GM19193 (cell line): ENCODE measurements around the gene CEP250.

Experiments
- POLR2A ChIP-seq: IDR thresholded peaks from 4 replicates; pipeline ENCODE4 v1.6.1; 2011; ENCODE audit not compliant: insufficient read depth, insufficient read length; ENCODE audit errors: extremely low read depth

CEP250 gene

GRCh38 chr20:35504751-35505150, 49.4 kb downstream of the CEP250 start:
- no peak for TF ChIP-seq POLR2A

DNA sequence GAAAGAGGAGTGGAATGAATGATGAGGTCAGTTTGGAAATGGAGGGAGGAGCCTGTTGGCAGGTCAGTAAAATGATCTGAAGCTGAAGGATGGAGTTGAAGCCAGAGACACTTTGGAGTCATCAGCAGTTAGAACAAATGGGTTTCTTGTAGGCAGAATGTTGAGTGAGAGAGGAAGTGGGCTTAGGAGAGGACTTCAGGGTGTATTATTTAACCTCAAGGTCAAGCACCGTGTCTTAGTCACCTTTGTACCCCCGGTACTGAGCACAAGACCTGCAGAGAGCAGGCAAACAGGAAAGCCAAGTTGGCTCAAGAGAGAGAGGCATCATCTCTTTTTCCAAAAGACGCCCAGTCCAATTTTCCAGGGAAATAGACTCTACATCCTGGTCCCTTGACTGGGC, 50.8 kb downstream of the CEP250 start:
- TF ChIP-seq POLR2A, result no peak

DNA sequence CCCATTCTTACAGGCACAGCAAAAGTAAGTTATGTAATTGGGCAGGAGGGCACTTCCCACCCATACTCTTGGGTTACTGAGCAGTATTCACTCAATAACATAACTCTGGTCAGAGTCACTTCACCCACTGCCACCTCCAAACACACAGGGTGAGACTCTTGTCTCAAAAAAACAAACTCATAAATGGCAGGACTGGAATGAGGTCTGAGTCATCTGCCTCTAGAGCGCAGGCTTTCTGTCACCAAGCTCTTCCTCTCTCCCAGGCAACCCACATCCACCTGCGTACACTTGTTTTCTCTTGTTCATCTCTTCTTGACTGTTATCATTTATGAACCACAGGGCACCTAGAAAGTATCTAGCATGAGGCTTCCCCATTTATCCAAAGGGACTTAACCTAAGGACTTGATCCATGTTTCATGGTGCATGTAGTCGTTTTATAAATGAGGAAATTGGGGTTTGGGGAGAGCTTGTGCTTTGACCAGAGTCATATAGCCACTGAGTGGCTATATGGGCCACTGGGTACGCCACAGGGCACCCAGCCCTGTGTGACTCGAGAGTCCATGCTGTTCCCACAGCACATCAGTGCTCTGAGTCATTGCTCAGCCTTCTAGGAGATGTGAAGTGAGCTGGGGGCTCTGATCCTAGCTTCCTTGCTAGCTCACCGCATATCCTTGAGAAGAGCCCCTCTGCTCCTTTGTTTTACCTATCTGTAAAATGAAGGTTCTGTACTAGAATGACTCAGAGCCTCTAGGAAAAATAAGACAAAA, 51.7 kb downstream of the CEP250 start:
- TF ChIP-seq POLR2A, result no peak

- no peak for TF ChIP-seq POLR2A
These were observed 53.3 kb downstream of the CEP250 start for GRCh38 chr20:35508493-35509218.

GRCh38 chr20:35510951-35511735, 55.7 kb downstream of the CEP250 start:
- no peak for TF ChIP-seq POLR2A

DNA sequence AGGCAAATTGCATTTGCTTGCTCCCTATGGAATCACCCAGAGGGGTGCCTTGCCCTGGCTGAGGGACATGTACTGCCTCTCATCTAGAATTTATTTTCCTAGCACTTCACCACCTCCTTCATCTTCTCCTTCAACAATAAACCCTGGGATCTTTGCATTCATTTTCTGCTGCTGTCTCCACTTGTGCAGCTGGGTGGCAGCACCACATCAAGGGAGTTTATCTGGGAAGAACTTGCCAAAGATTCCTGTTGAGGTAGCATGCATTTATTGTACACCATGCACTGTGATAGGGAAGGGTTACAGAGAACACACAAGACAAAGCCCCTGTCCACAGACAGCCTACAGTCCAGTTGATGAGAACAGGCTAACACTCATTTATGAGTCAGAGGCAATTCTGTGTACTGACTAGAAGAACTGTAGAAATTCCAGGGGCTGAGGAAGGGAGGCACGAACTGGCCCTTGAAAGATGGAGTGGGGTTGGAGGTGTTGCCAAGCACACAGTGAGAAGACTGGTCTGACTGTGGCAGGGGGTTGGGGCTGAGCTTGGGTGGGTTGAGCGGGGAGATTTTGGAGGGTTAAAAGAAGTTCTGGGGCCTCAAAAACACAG, 56.5 kb downstream of the CEP250 start:
- no peak for TF ChIP-seq POLR2A

DNA sequence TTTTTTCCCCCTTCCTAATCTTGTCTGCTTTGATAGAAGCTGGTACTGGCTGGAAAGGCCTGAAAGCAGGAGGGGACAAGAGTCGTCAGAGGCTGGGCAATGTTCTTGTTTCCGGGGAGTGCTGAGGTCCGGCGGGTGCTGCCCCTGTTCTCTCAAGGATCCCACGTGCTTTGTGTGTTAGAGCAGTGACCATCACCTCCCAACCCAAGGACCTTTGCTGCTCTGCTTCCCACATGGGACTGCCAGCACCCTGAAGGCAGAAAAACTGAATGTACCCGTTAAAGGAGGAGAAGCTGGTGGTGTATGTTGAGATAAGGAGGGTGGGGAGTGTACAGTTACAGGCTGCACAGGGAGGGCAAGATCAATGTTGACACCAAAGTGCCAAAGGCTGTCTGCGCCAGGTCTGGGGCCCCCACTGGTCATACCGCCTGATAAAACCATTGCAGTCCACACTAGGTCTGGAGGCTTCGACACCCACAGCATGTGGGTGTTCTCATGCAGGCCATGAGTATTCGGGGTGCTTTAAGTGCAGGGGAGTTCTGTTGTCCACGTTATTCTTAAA, 59.1 kb downstream of the CEP250 start:
- no peak for TF ChIP-seq POLR2A

DNA sequence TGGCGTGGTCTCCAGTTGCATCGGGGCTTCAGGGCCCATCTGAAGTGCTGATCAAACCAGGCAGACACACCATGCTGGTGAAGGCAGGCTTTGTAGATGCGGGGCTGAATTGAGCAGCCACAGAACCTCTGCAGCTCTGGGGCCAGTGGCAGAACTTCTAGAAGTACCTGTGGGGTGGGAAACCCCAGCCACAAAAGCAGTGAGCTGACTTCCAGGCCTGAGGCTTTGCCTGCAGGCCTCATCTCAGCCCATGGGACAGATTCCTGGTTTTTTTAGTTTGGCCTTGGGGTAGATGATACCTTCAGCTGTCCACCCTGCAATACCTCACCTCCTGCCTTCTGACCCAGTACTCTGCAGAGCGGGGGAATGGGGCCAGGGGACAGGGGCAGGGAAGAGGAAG, 59.9 kb downstream of the CEP250 start:
- TF ChIP-seq POLR2A, result no peak

DNA sequence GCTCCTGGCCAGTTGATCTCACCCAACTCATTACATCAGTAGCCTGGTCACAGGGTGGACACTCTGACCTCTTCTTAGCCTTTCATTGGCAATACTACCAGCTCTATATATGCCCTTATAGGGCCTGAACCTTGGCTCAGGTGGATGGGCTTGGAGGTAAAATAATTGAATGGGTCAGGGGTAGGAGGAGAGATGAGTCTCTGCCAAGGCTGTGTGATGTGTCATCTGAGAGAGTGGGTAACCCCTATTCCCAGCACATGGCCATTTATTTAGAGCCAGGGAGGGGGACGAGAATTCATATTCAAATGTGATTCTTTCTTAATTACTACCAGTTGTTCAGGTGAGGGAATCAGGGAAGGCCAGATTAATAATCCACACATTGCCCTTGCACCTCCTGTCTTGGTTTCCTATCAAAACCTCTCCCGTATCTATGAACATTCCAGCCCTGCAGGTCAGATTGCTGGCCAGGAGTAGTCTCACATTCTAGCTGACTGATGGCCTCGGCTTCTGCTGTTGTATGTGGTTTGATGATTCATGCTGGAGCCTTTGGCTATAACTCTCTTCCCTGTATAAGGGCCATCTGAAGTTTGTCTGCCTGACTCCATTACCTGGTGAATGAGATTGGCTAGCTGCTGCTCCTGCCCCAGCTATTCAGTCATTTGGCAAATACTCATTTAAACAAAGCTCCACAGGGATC, 60.7 kb downstream of the CEP250 start:
- TF ChIP-seq POLR2A, result no peak

DNA sequence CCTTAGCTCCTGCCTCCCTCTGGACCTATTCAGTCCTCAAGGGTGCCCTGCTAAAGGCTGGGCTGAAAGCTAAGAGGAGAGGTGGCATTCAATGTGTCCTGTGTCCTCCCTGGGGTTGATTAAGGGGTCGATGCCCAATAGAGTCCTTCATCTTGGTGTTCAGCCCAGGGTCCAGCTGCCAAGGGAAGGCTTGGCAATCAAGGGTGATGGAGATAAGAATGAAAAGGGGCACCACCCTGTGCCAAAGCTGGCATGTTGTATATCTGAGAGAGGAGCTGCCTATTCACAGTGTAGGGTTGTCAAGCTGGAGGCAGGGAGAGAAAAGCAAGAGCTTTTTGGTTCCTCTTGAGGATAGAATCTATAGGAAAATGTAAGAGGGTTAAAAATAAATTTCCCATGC, 61.7 kb downstream of the CEP250 start:
- TF ChIP-seq POLR2A, result no peak

- TF ChIP-seq POLR2A, result no peak
These were observed 63.6 kb downstream of the CEP250 start for GRCh38 chr20:35518955-35519354.

DNA sequence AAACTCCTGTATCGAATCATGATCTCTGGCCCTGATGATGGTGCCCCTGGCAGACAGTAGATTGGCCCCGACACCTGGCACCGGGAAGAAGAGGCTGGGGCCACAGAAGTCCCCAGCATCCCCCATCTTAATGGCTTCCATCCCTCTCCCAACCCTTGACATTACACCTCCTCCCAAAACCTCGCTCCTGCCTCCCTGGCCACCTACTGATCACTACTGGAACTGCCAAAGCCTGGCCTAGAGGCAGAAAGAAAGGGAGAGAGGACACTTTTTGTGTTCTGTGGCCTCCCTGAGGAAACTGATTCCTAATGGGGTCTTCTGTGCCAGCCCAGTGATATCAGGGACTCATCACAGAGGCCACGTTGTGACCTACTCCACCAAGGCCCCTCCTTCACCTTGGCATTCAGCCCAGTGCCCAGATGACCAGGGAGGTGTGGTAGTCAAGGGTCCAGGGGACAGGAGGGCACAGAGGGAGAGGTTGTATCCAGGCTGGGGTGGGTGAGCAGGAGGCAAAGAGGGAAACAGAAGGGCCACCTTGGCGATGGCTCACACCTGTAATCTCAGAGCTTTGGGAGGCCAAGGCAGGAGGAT, 68.0 kb downstream of the CEP250 start:
- TF ChIP-seq POLR2A, result no peak

DNA sequence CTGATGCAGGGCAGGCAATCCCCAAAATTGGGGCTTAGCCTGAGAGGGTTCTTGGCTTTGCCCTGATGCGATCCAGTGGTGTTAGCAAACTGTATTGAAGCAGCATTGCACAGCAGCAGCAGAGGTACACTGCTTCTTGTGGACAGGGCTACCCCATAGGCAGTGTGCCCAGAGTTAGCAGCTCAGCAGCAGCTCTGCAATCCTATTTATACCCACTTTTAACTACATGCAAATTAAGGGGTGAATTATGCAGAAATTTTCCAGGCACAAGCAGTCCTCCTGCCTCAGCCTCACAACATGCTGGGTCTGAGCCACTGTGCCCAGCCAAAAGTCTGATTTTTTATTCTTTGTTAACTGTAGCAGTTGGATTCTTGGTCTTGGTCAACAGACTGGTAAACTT, 70.2 kb downstream of the CEP250 start:
- no peak for TF ChIP-seq POLR2A
